Keratinocyte (primary cell): Measurements from ENCODE around the gene CBL. TPM values are rescaled to one million over a fixed set of nuclear protein-coding genes. Genes with fewer than 3 reads are reported as not detected.

Source experiments
- DNase-seq: peaks from one replicate; pipeline ENCODE4 v3.0.0-alpha.2; 2011; ENCODE audit warnings: low read depth, missing footprints, low spot score
- FAIRE-seq: peaks from 2 replicates; lab custom pipeline; 2011; peaks lifted over from hg19 to GRCh38; lab: Jason Lieb, UNC
- H2AFZ ChIP-seq: 2 replicates; pipeline ENCODE4 v1.6.0; 2012; ENCODE audit warnings: low read length, control low read depth, inconsistent platforms; ENCODE audit not compliant: control insufficient read depth
- H3K27ac ChIP-seq: 2 replicates; pipeline ENCODE4 v1.5.1; 2011; ENCODE audit warnings: low read length; ENCODE audit not compliant: control insufficient read depth, insufficient read depth
- H3K27me3 ChIP-seq: 3 replicates; pipeline ENCODE4 v1.6.0; 2011; ENCODE audit warnings: low read length; ENCODE audit not compliant: control insufficient read depth, insufficient read depth; ENCODE audit errors: extremely low read depth
- H3K36me3 ChIP-seq, 2 experiments: 2 replicates in 1 of 2; 3 replicates in 1 of 2; pipeline ENCODE4 v1.5.1; 2011; ENCODE audit warnings: low read length in 2 of 2, mild to moderate bottlenecking in 1 of 2; ENCODE audit not compliant: control insufficient read depth in 2 of 2, insufficient read depth in 2 of 2; ENCODE audit errors: extremely low read depth in 1 of 2
- H3K4me1 ChIP-seq: 3 replicates; pipeline ENCODE4 v1.5.1; 2011; ENCODE audit warnings: low read length; ENCODE audit not compliant: control insufficient read depth, insufficient read depth; ENCODE audit errors: extremely low read depth
- H3K4me2 ChIP-seq: 3 replicates; pipeline ENCODE4 v1.6.0; 2011; ENCODE audit warnings: low read depth, low read length; ENCODE audit not compliant: control insufficient read depth, insufficient read depth; ENCODE audit errors: extremely low read depth
- H3K4me3 ChIP-seq, 3 experiments: fragments of 200-600 bp in 1 of 3; sonication (generic) in 1 of 3; 2 replicates in 2 of 3; 3 replicates in 1 of 3; pipeline ENCODE4 v1.5.1; 2011 to 2016; ENCODE audit warnings: low read length in 3 of 3, mild to moderate bottlenecking in 3 of 3, control low read depth in 2 of 3, inconsistent platforms in 1 of 3, low read depth in 1 of 3, mixed read lengths in 1 of 3, mixed run types in 1 of 3, moderate library complexity in 1 of 3; ENCODE audit not compliant: control insufficient read depth in 2 of 3, insufficient read depth in 2 of 3; ENCODE audit errors: extremely low read depth in 1 of 3
- H3K79me2 ChIP-seq: 2 replicates; pipeline ENCODE4 v1.6.0; 2012; ENCODE audit warnings: low read length; ENCODE audit not compliant: control insufficient read depth, insufficient read depth
- H3K9ac ChIP-seq: 3 replicates; pipeline ENCODE4 v1.6.0; 2011; ENCODE audit warnings: low read length; ENCODE audit not compliant: control insufficient read depth, insufficient read depth; ENCODE audit errors: extremely low read depth
- H3K9me1 ChIP-seq: 3 replicates; pipeline ENCODE4 v1.6.0; 2011; ENCODE audit warnings: low read length; ENCODE audit not compliant: control insufficient read depth, insufficient read depth; ENCODE audit errors: extremely low read depth
- H3K9me3 ChIP-seq: 2 replicates; pipeline ENCODE4 v1.5.1; 2012; ENCODE audit warnings: low read depth, low read length; ENCODE audit not compliant: control insufficient read depth
- H4K20me1 ChIP-seq: 3 replicates; pipeline ENCODE4 v1.6.0; 2011; ENCODE audit warnings: low read length; ENCODE audit not compliant: control insufficient read depth, insufficient read depth; ENCODE audit errors: extremely low read depth
- CTCF ChIP-seq, 3 experiments: IDR thresholded peaks in 1 of 3; conservative IDR thresholded peaks in 1 of 3; optimal IDR thresholded peaks in 1 of 3; 2 replicates in 2 of 3; 3 replicates in 1 of 3; pipeline versions ENCODE3 to v1.5.1; 2011; ENCODE audit warnings: low read length in 3 of 3, mild to moderate bottlenecking in 3 of 3, moderate library complexity in 2 of 3, control low read depth in 1 of 3, inconsistent platforms in 1 of 3; ENCODE audit not compliant: insufficient read depth in 2 of 3; ENCODE audit errors: extremely low read depth in 1 of 3
- EZH2 ChIP-seq: IDR thresholded peaks from one replicate; pipeline ENCODE4 v1.6.1; 2012; ENCODE audit warnings: inconsistent platforms, mild to moderate bottlenecking, low read length, moderate library complexity
- dilution Hi-C: fragments of 300-500 bp; cut with MboI; formaldehyde crosslinking; loops from one replicate; pipeline ENCODE4 v1.7.0; 2020; ENCODE audit warnings: low sequenced_read_pairs; ENCODE audit not compliant: extremely low pct_ligation_motif_present
- polyA plus RNA-seq, 5 experiments: library from polyadenylated mRNA; depleted of rRNA in 3 of 5; stranded (reverse) in 3 of 5; stranded (forward) in 1 of 5; unstranded in 1 of 5; fragments of >200 nt; gene quantifications; 1 replicate in 1 of 5; 2 replicates in 3 of 5; 3 replicates in 1 of 5; pipeline versions ENCODE4 v1.2.1 to v1.2.3, GENCODE V29; 2011 to 2012; ENCODE audit warnings: missing spikeins in 2 of 5, low read depth in 1 of 5, low replicate concordance in 1 of 5

Gene CBL
- polyA plus RNA-seq, 1 donor (not counting 4 experiments of a cell fraction or from before 2014, with no cell fraction given) = 14.1 TPM

GRCh38 chr11:119341222-119342022 lies 135.3 kb downstream of the CBL start:
- Histone ChIP-seq H3K9me3 (no peaks in the 10 kb centered on the region), H2AFZ (no peak overlapping the region), H3K36me3 (peaks cover 2 to 8% of the 10 kb centered on the region in 2 experiments), H3K27ac (no peak overlapping the region), H3K4me1 (peaks cover 5% of the 10 kb centered on the region), H3K9ac (no peak overlapping the region), H3K4me3 (no peak overlapping the region), H3K4me2 (no peak overlapping the region), H3K79me2 (peaks cover 7% of the 10 kb centered on the region), H3K9me1 (no peaks in the 10 kb centered on the region), H3K27me3 (peaks cover 43% of the 10 kb centered on the region), H4K20me1 (peaks cover 3% of the 10 kb centered on the region)
- peak; percentile 76 for TF ChIP-seq EZH2
- TF ChIP-seq CTCF (optimal IDR thresholded peaks at IDR 0.05 in 1 of 3, IDR thresholded peaks at IDR 0.05 in 1 of 3, conservative IDR thresholded peaks at IDR 0.05 in 1 of 3; ENCODE audit: extremely low read depth in 1 of 3, insufficient read depth in 2 of 3, low read length in 3 of 3) = no peak
- dilution Hi-C loops = no loop called here
- FAIRE-seq = no peak
- DNase-seq = no peak

GRCh38 chr11:119342023-119342300 lies 135.8 kb downstream of the CBL start:
- TF ChIP-seq CTCF (optimal IDR thresholded peaks at IDR 0.05 in 1 of 3, IDR thresholded peaks at IDR 0.05 in 1 of 3, conservative IDR thresholded peaks at IDR 0.05 in 1 of 3; ENCODE audit: extremely low read depth in 1 of 3, insufficient read depth in 2 of 3, low read length in 3 of 3) = no peak
- TF ChIP-seq EZH2 = no peak
- Histone ChIP-seq H3K4me2 (no peak overlapping the region), H3K4me3 (no peak overlapping the region), H4K20me1 (peaks cover 3% of the 10 kb centered on the region), H3K27me3 (peaks cover 43% of the 10 kb centered on the region), H3K9me1 (no peaks in the 10 kb centered on the region), H3K9me3 (no peaks in the 10 kb centered on the region), H3K27ac (no peak overlapping the region), H3K9ac (no peak overlapping the region), H3K4me1 (peaks cover 5% of the 10 kb centered on the region), H3K36me3 (peaks cover 0 to 3% of the 10 kb centered on the region in 2 experiments), H3K79me2 (peaks cover 4% of the 10 kb centered on the region), H2AFZ (no peak overlapping the region)
- FAIRE-seq (no peak), DNase-seq (no peak)
- dilution Hi-C loops = no loop called here
